ENCODE measurements around the gene RNF130. TPM values are rescaled to one million over a fixed set of nuclear protein-coding genes. Genes with fewer than 3 reads are reported as not detected.
A peak's percentile ranks its signal among the peaks of the same experiment; 100 is the strongest.

The RNF130 gene
- total and polyA plus RNA-seq, 8 donors, result 61.0 to 125 (median 70.7) TPM

DNA sequence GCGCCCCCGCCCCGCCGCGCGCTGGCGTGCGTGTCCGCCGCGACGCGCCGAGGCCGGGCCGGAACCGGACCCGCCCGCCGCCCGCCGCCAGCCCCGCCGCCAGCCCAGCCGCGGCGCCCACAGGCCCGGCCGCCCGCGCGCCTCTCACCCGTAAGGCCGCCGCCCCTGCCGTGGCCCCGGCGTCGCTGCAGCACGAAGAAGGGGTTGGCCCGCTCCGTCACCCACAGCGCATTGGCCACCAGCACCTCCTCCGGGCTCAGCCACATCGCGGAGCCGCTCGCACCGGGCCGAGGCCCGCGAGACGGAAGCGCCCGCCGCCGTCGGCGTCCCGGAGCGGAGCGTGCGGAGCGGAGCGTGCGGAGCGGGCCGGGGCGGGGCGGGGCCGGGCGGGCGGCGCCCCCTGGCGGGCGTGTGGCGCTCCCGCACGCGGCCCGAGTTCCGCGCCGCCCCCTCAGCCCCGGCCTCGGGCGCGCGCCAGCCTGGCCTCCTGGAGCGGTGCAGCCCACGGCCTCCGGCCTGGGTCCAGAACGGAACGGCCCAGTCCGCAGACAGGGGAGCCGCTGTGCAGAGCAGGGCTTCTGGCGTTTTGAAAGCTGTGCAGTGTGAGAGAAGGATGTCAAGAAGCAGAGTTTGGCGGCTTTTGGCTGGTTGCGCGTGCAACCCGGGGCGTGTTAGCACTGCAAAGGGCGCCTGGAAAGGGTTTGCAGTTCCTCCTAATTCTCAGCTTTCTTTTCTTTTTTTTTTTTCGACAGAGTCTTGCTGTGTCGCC lies 163.8 kb downstream of the RNF130 start, which contains the start of gene TBC1D9B:
TSS of gene TBC1D9B (minus strand) at position 342 of the 769 bp plus-strand sequence. CDS start at position 266, 76 bp downstream.
- Histone ChIP-seq H3K4me3 (peak within 1 kb of the TSS; percentile 53 to 68), H3K9me3 (no peaks in the 10 kb centered on the region), H3K27me3 (no peaks in the 10 kb centered on the region), H3K4me1 (peaks cover 0 to 32% of the 10 kb centered on the region in 2 donors), H3K36me3 (peaks cover 0 to 20% of the 10 kb centered on the region in 2 donors), H3K27ac (peak within 1 kb of the TSS; percentile 77 to 86)
- TF ChIP-seq, protein P1, sequence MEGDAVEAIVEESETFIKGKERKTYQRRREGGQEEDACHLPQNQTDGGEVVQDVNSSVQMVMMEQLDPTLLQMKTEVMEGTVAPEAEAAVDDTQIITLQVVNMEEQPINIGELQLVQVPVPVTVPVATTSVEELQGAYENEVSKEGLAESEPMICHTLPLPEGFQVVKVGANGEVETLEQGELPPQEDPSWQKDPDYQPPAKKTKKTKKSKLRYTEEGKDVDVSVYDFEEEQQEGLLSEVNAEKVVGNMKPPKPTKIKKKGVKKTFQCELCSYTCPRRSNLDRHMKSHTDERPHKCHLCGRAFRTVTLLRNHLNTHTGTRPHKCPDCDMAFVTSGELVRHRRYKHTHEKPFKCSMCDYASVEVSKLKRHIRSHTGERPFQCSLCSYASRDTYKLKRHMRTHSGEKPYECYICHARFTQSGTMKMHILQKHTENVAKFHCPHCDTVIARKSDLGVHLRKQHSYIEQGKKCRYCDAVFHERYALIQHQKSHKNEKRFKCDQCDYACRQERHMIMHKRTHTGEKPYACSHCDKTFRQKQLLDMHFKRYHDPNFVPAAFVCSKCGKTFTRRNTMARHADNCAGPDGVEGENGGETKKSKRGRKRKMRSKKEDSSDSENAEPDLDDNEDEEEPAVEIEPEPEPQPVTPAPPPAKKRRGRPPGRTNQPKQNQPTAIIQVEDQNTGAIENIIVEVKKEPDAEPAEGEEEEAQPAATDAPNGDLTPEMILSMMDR (IDR thresholded peaks at IDR 0.05), result peak; percentile 19 to 60
- DNase-seq, result peak; percentile 64 to 95 (median 76)
- intact Hi-C loops (cut with DNase I), result loop anchor here in 1 of 2 donors (10.0 kb wide), 1 partner anchor 143 kb away; no protein-coding TSS in a partner anchor
- ATAC-seq, result peak; percentile 95

DNA sequence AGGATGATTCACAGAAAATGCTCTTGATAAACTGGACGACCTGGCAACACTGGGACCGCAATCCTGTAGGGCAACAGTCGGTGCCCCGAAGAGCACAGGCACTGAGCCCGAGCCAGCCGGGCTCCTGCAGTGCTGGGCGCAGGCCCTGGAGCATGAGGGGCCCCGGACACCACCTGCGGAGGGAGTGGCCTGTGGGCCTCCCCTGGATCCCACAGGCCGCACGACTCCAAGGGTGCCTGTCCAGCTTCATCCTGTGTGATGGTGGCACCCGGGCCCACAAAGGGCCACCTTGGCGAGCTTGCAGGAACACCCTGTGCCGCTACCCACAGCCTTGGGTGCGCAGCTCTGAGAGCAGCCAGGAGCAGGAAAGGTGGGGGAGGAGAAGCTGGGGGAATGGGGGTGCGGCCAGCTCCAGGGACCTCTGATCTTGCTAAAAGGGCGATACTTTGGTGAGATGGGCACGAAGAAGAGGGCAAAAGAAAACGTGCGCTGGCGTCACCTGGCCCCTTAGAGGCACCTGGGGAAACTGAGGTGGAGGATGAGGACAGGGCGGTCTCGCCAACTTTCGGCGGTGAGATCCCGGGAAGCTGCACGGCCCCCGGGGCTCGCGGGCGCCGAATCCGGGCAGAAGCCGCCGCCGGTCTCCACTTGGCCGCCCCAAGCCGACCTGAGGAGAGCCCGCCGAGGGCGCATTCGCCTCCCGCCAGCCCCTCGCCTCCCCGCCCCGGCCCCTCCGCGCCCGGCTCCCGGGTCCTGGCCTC lies 164.6 kb downstream of the RNF130 start:
- Histone ChIP-seq H3K4me1 (peaks cover 0 to 32% of the 10 kb centered on the region in 2 donors), H3K9me3 (no peaks in the 10 kb centered on the region), H3K4me3 (peak overlapping the region; percentile 53 to 68), H3K27ac (peak overlapping the region; percentile 39 to 86), H3K36me3 (peaks cover 0 to 28% of the 10 kb centered on the region in 2 donors), H3K27me3 (no peaks in the 10 kb centered on the region)
- ATAC-seq, result peak; percentile 35
- intact Hi-C loops (cut with DNase I), result loop anchor here in 1 of 2 donors (10.0 kb wide), 1 partner anchor 142 kb away; no protein-coding TSS in a partner anchor
- peak; percentile 10 to 82 (median 28) for DNase-seq
- TF ChIP-seq, protein P1 (IDR thresholded peaks at IDR 0.05), result no peak

DNA sequence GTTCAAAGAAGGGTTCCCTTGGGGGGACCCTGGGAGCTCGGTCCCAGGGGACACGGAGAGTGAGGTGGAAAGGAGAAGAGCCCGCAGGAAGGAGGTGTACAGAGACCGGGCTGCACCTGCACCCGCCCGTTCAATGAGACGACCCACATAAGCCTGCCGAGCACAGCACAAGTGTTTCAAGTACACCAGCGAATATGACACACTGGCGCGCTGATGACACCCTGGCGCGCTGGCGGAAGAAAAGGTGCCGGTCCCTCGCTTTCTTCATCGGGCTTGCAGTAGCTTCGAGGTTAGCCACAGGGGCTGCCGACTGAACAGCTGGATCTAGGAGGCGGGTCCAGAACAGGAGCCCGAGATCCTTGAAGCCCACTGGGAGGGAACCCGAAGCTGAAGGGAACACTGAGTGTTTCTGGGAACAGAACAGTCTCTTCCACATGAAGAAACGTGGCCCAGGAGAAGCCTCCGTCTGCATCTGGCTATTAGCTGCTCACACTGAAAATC lies 165.2 kb downstream of the RNF130 start:
- H3K27me3 ChIP-seq, result no peaks in the 10 kb centered on the region
- TF ChIP-seq, protein P1 (IDR thresholded peaks at IDR 0.05), result no peak
- intact Hi-C loops (cut with DNase I), result loop anchor here in 1 of 2 donors (10.0 kb wide), 1 partner anchor 142 kb away; no protein-coding TSS in a partner anchor
- DNase-seq, result no peak
- ATAC-seq, result no peak
- H3K27ac ChIP-seq, result peak overlapping the region in 1 of 2 donors; percentile 86
- peak overlapping the region; percentile 53 to 68 for H3K4me3 ChIP-seq
- no peaks in the 10 kb centered on the region for H3K9me3 ChIP-seq
- peaks cover 0 to 32% of the 10 kb centered on the region in 2 donors for H3K36me3 ChIP-seq
- peaks cover 0 to 32% of the 10 kb centered on the region in 2 donors for H3K4me1 ChIP-seq

DNA sequence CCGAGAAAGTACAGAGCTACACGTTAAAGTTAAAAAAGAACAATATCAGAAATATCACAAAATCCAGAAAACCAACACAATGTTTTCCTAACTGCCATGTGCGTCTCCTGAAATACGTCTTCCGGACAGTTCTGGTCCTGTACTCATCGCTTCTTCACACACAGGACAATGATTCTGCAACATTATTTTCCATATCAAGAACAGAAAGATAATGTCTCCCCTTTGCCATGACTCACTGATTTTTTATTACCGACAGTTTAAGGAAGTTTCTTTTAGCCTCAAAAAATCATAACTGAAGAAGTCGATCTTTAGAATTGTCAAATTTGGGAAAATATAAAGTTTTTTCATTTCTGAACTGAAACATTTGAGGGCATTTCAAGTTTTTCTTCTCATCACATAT lies 166.4 kb downstream of the RNF130 start:
- H3K36me3 ChIP-seq, result peaks cover 0 to 41% of the 10 kb centered on the region in 2 donors
- no peaks in the 10 kb centered on the region for H3K9me3 ChIP-seq
- DNase-seq (no peak), ATAC-seq (no peak)
- TF ChIP-seq, protein P1 (IDR thresholded peaks at IDR 0.05), result no peak
- no peak overlapping the region for H3K4me3 ChIP-seq
- peaks cover 0 to 32% of the 10 kb centered on the region in 2 donors for H3K4me1 ChIP-seq
- no peak overlapping the region for H3K27ac ChIP-seq
- intact Hi-C loops (cut with DNase I), result loop anchor here in 1 of 2 donors (10.0 kb wide), 1 partner anchor 140 kb away; no protein-coding TSS in a partner anchor
- no peaks in the 10 kb centered on the region for H3K27me3 ChIP-seq

Small RNA genes lying within 50 kb of the gene (microRNA-seq; reads per million reads assigned to microRNA genes)
- 121 to 161 reads per million in 2 donors for gene MIR340

Other genes with a start within 250 kb of the RNF130 start
- gene MRNIP, start 212.9 kb downstream of the RNF130 start, total RNA-seq, result 10 to 100 TPM; 16.9 to 18.2 TPM
- gene MRNIP, start 212.9 kb downstream of the RNF130 start, polyA plus RNA-seq (ENCODE audit: insufficient read length in 6 of 6), result 10 to 100 TPM; 39.6 to 55.6 (median 47.1) TPM
- gene TBC1D9B, start 163.9 kb downstream of the RNF130 start, total RNA-seq, result 100 to 1,000 TPM; 106 to 124 TPM
- gene TBC1D9B, start 163.9 kb downstream of the RNF130 start, polyA plus RNA-seq (ENCODE audit: insufficient read length in 6 of 6), result 100 to 1,000 TPM in 2 of 6 donors, 10 to 100 TPM in 4; 80.6 to 114 (median 91.3) TPM
- not detected for gene RASGEF1C, start 137.5 kb upstream of the RNF130 start, total RNA-seq
- under 1 TPM in 5 of 6 donors, not detected in 1; 0.09 to 0.34 (median 0.17) TPM for gene RASGEF1C, start 137.5 kb upstream of the RNF130 start, polyA plus RNA-seq (ENCODE audit: insufficient read length in 6 of 6)
- 10 to 100 TPM; 42.4 to 44.9 TPM for gene MAPK9, start 220.3 kb upstream of the RNF130 start, total RNA-seq
- 10 to 100 TPM; 36.2 to 42.5 (median 37.9) TPM for gene MAPK9, start 220.3 kb upstream of the RNF130 start, polyA plus RNA-seq (ENCODE audit: insufficient read length in 6 of 6)

Measured in left lung (tissue), 10 donors.